HG02938 (cell line): ENCODE results near the gene CFAP68.
"Not testable (repeated sequence)": the region's sequence is repeated elsewhere in the genome, so short reads cannot be mapped to it uniquely, and the experiment has no call there.

Source experiments
- ATAC-seq: cut with Tn5 transposase; IDR thresholded peaks from one replicate; pipeline ENCODE4 v1.9.1; 2021; ENCODE audit warnings: mild to moderate bottlenecking, moderate library complexity; ENCODE audit not compliant: unreplicated experiment

CFAP68 gene

DNA sequence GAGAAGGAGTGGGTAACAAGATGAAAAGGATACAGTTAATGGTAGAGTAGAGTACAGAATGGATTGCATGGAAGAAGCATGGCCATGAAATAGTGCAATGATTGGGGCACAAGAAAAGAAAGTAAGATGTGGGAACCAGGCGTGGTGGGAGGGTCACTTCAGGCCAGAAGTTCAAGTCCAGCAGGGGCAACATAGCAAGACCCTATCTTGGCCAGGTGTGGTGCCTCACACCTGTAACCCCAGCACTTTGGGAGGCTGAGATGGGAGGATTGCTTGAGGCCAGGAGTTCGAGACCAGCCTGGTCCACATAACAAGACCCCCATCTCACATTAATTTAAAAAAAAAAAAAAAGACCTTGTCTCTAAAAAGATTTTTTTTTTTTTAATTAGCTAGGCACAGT lies 38.0 kb downstream of the CFAP68 start:
- ATAC-seq, result no peak

DNA sequence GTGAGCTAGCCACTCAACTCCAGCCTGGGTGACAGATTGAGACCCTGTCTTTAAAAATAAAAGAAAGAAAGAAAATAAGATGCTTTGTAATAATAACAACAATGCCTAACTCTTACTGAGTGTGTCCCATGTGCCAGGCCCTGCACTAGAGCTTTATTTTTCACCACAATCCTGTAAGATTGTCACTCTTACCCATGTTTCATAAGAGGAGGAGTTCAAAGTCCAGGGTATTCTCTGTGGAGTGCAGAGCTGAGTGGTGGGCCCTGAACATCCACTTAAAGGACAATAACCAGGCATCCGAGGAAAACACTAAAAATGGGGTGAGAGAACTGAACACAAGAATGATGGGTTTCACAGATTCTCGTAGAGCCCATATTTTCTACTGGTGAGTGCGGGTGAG lies 38.4 kb downstream of the CFAP68 start:
- no peak for ATAC-seq

GRCh38 chr11:111918390-111919256 lies 39.3 kb downstream of the CFAP68 start, which contains the start of gene C11orf52:
Gene C11orf52, plus strand, starts transcription at chr11:111918913. Its CDS starts 60 bp downstream, at chr11:111918973.
- no peak for ATAC-seq

- no peak for ATAC-seq
These were observed 41.6 kb downstream of the CFAP68 start for GRCh38 chr11:111920908-111921307.

DNA sequence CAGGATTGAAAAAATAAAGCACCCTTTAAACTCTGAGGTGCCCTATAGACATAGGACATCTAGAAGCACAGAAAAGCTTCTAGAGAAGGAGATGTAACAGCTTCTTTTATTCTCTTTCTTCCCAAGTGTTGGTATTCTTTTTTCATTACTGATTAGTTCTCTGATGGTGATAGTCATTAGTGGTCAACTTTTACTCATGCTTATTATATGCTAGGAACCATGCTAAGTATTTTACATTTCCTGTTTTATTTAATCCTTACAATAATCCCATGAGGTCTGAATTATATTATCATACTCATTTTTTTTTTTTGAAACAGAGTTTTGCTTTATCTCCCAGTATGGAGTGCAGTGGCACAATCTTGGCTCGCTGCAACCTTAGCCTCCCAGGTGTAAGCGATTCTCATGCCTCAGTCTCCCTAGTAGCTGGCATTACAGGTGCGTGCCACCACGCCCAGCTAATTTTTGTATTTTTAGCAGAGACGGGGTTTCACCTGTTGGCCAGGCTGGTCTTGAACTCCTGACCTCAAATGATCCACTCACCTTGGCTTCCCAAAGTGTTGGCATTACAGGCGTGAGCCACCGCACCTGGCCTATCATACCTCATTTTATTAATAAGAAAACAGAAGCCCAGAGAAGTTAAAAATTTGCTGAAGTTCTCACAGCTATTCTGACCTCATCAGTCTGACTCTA lies 42.3 kb downstream of the CFAP68 start:
- ATAC-seq, result no peak

GRCh38 chr11:111922803-111923202 lies 43.5 kb downstream of the CFAP68 start:
- no peak for ATAC-seq

GRCh38 chr11:111923351-111923788 lies 44.0 kb downstream of the CFAP68 start:
- ATAC-seq, result no peak

DNA sequence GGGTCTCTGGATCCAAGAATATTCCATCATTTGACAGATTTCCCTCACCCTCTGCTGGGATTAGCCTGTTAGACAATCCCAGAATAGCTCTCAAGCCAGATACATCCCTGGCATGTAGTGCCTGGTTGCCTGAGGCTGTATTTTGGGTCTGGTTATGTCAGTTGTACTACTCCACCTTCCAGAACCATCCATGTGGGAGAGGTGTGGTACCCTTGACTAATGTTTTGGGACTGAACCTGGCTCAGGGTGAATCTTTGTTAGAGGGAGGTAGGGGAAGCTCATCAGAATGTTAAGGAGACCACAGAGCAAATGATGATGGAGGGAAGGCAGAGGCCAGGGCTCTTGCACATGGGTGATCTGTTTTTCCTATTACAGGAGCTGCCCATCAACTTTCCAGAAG lies 44.6 kb downstream of the CFAP68 start:
- no peak for ATAC-seq

- no peak for ATAC-seq
These were observed 46.6 kb downstream of the CFAP68 start for GRCh38 chr11:111925953-111926352.

- peak; percentile 86 for ATAC-seq
These were observed 47.4 kb downstream of the CFAP68 start for GRCh38 chr11:111926505-111927391.

DNA sequence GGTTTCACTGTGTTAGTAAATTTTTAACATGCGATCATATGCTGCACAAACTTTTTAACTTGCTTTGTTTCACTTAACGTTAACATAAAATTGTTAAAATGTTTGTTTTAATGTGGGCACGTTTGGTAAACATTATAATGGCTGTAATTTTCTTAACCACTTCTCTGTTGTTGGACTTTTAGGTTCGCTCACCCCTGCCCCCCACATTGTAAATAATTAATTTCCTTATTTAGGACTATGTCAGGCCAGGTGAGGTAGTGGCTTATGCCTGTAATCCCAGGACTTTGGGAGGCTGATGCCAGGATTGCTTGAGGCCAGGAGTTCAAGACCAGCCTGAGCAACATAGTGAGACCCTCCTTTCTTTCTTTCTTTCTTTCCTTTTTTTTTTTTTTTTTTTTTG lies 51.1 kb downstream of the CFAP68 start:
- no peak for ATAC-seq

- ATAC-seq, result no peak
These were observed 53.2 kb downstream of the CFAP68 start for GRCh38 chr11:111932611-111932950.

- not testable (repeated sequence) for ATAC-seq
These were observed 53.8 kb downstream of the CFAP68 start for GRCh38 chr11:111933176-111933575.

- ATAC-seq, result no peak
These were observed 54.5 kb downstream of the CFAP68 start for GRCh38 chr11:111933872-111934271.

DNA sequence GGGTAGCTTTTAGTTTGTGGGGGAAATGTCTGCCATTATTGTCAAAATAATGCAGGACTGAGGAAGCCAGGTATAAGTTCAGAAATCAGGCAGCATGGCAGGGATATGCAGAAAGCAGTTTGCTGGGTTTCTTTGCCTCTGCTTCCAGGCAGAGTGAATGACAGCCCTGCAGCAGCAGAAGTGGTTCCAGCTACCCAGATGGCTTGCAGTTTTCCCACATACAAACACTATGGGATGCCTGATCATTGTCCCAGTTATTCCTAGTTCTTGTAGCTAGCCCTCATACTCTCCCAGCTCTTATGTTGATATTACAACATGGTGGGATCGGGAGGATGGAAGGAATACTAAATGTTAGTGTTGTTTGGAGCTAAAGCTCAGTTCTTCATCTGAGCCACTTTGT lies 55.0 kb downstream of the CFAP68 start:
- ATAC-seq, result no peak
